Sigmoid colon (tissue), 3 donors: ENCODE results near the gene GRID2.

Experiments
- POLR2A ChIP-seq, 2 donors: fragments of 450-650 bp; IDR thresholded peaks; one replicate each; pipeline ENCODE4 v1.6.1; 2016; ENCODE audit warnings: antibody characterized with exemption in 2 of 2, mild to moderate bottlenecking in 2 of 2, moderate library complexity in 2 of 2
- TF ChIP-seq, protein P1 (sequence below), 4 experiments: fragments of 450-650 bp in 3 of 4; fragments of 200-600 bp in 1 of 4; IDR thresholded peaks; one replicate each; pipeline ENCODE4 v1.5.1; 2016 to 2019; ENCODE audit warnings: antibody characterized with exemption in 4 of 4, mild to moderate bottlenecking in 3 of 4, moderate library complexity in 2 of 4

DNA sequence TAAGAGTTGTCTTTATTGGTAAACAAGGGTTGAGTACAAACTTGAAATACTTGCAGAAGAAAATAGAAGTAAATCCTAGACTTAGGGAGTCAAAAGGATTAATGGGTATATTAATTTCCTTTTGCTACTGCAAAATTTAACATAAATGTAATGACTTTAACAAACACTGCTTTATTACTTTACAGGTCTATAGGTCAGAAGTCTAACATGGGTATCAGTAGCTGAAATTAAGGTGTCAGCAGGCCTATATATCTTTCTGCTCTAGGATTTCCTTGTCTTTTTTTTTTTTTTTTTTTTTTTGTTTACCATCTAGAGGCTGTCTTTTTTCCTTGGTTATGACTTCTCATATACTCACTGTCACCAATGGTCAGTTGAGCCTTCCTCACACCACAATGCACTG is 220.4 kb downstream of the GRID2 start:
- TF ChIP-seq, protein P1, sequence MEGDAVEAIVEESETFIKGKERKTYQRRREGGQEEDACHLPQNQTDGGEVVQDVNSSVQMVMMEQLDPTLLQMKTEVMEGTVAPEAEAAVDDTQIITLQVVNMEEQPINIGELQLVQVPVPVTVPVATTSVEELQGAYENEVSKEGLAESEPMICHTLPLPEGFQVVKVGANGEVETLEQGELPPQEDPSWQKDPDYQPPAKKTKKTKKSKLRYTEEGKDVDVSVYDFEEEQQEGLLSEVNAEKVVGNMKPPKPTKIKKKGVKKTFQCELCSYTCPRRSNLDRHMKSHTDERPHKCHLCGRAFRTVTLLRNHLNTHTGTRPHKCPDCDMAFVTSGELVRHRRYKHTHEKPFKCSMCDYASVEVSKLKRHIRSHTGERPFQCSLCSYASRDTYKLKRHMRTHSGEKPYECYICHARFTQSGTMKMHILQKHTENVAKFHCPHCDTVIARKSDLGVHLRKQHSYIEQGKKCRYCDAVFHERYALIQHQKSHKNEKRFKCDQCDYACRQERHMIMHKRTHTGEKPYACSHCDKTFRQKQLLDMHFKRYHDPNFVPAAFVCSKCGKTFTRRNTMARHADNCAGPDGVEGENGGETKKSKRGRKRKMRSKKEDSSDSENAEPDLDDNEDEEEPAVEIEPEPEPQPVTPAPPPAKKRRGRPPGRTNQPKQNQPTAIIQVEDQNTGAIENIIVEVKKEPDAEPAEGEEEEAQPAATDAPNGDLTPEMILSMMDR (IDR thresholded peaks at IDR 0.05): no peak
- no peak for TF ChIP-seq POLR2A (IDR thresholded peaks at IDR 0.05)
